Neural cell (in vitro differentiated cells): ENCODE results near the gene BTRC. TPM values are rescaled to one million over a fixed set of nuclear protein-coding genes. Genes with fewer than 3 reads are reported as not detected.

Experiments used
- H2AFZ ChIP-seq: fragments of 200-600, 300-800 bp; sonication (generic), shearing (Covaris generic); 2 replicates; pipeline ENCODE4 v1.6.0; 2014; ENCODE audit warnings: low read depth, mild to moderate bottlenecking, antibody characterized with exemption, low read length, moderate library complexity
- H3F3A ChIP-seq: fragments of 200-600 bp; shearing (Covaris generic); 2 replicates; pipeline ENCODE4 v1.6.1; 2016; ENCODE audit warnings: mild to moderate bottlenecking, moderate library complexity, mixed read lengths, antibody characterized with exemption, low read length; ENCODE audit not compliant: insufficient read depth, poor library complexity, severe bottlenecking
- H3K27ac ChIP-seq: fragments of 200-600, 300-800 bp; sonication (generic), shearing (Covaris generic); 2 replicates; pipeline ENCODE4 v1.5.1; 2014; ENCODE audit warnings: mild to moderate bottlenecking, low read length, moderate library complexity
- H3K27me3 ChIP-seq: fragments of 300-800, 200-600 bp; sonication (generic), shearing (Covaris generic); 2 replicates; pipeline ENCODE4 v1.6.0; 2014; ENCODE audit warnings: mild to moderate bottlenecking, low read depth, low read length, moderate library complexity; ENCODE audit not compliant: insufficient read depth
- H3K36me3 ChIP-seq: fragments of 300-800, 200-600 bp; sonication (generic), shearing (Covaris generic); 2 replicates; pipeline ENCODE4 v1.5.1; 2014; ENCODE audit warnings: mild to moderate bottlenecking, antibody characterized with exemption, low read length, moderate library complexity; ENCODE audit not compliant: insufficient read depth
- H3K4me2 ChIP-seq: fragments of 300-800, 200-600 bp; sonication (generic), shearing (Covaris generic); 2 replicates; pipeline ENCODE4 v1.6.0; 2014; ENCODE audit warnings: mild to moderate bottlenecking, low read length
- H3K4me3 ChIP-seq: fragments of 300-800, 200-600 bp; sonication (generic), shearing (Covaris generic); 2 replicates; pipeline ENCODE4 v1.5.1; 2014; ENCODE audit warnings: mild to moderate bottlenecking, low read length, moderate library complexity
- H3K79me2 ChIP-seq: fragments of 200-600 bp; shearing (Covaris generic); replicated peaks from 2 replicates; pipeline ENCODE4 v1.6.0; 2014; ENCODE audit warnings: mild to moderate bottlenecking, low read length, moderate library complexity; ENCODE audit not compliant: insufficient read depth
- H3K9ac ChIP-seq: fragments of 300-800, 200-600 bp; sonication (generic), shearing (Covaris generic); 2 replicates; pipeline ENCODE4 v1.6.1; 2016; ENCODE audit warnings: mild to moderate bottlenecking, low read length, mixed read lengths
- H3K9me2 ChIP-seq: fragments of 200-600 bp; shearing (Covaris generic); 2 replicates; pipeline ENCODE4 v1.6.1; 2016; ENCODE audit warnings: mild to moderate bottlenecking, low read length, mixed read lengths; ENCODE audit not compliant: insufficient read depth
- H3K9me3 ChIP-seq: fragments of 200-600, 300-800 bp; sonication (generic), shearing (Covaris generic); 2 replicates; pipeline ENCODE4 v1.6.1; 2016; ENCODE audit warnings: mild to moderate bottlenecking, mixed run types, low read length, moderate library complexity, mixed read lengths
- H4K20me1 ChIP-seq: fragments of 200-600 bp; shearing (Covaris generic); 2 replicates; pipeline ENCODE4 v1.6.1; 2016; ENCODE audit warnings: mild to moderate bottlenecking, mixed run types; ENCODE audit not compliant: insufficient read depth
- CTCF ChIP-seq: fragments of 450-650 bp; IDR thresholded peaks from 2 replicates; pipeline ENCODE4 v1.5.1; 2014; ENCODE audit warnings: antibody characterized with exemption, mild to moderate bottlenecking, moderate library complexity; ENCODE audit not compliant: poor library complexity, severe bottlenecking
- EP300 ChIP-seq: fragments of 450-650 bp; conservative IDR thresholded peaks from 2 replicates; pipeline ENCODE4 v1.6.1; 2014; ENCODE audit warnings: antibody characterized with exemption, mild to moderate bottlenecking, moderate library complexity; ENCODE audit not compliant: poor library complexity, severe bottlenecking
- EZH2 ChIP-seq: fragments of 200-600, 300-800 bp; shearing (Covaris generic), sonication (generic); IDR thresholded peaks from 2 replicates; pipeline ENCODE4 v1.6.1; 2014; ENCODE audit warnings: antibody characterized with exemption, low read length, borderline replicate concordance, mild to moderate bottlenecking; ENCODE audit not compliant: insufficient read depth, poor library complexity, severe bottlenecking
- MXI1 ChIP-seq: fragments of 450-650 bp; conservative IDR thresholded peaks from 2 replicates; pipeline ENCODE4 v1.6.1; 2014; ENCODE audit warnings: antibody characterized with exemption, mild to moderate bottlenecking; ENCODE audit not compliant: poor library complexity, severe bottlenecking
- POLR2AphosphoS5 ChIP-seq: IDR thresholded peaks from 2 replicates; pipeline ENCODE4 v1.6.1; 2012
- RAD21 ChIP-seq: fragments of 450-650 bp; conservative IDR thresholded peaks from 2 replicates; pipeline ENCODE4 v1.6.1; 2014; ENCODE audit warnings: antibody characterized with exemption, mild to moderate bottlenecking, moderate library complexity
- REST ChIP-seq: IDR thresholded peaks from 2 replicates; pipeline ENCODE4 v1.6.1; 2012; ENCODE audit warnings: borderline replicate concordance
- SMC3 ChIP-seq: fragments of 450-650 bp; conservative IDR thresholded peaks from 2 replicates; pipeline ENCODE4 v1.6.1; 2014; ENCODE audit warnings: antibody characterized with exemption, mild to moderate bottlenecking, moderate library complexity; ENCODE audit not compliant: poor library complexity
- TAF1 ChIP-seq: IDR thresholded peaks from 2 replicates; pipeline ENCODE4 v1.6.1; 2012; ENCODE audit warnings: low read depth
- polyA plus RNA-seq: library from polyadenylated mRNA; depleted of rRNA; stranded (reverse); fragments of >200 nt; gene quantifications from 2 replicates; pipeline ENCODE4 v1.2.3, GENCODE V29; 2014

The BTRC gene
- polyA plus RNA-seq, 1 donor from 2014 or later, result 32.6 TPM

GRCh38 chr10:101559596-101560297 is 205.8 kb downstream of the BTRC start:
- no peaks in the 10 kb centered on the region for H3F3A ChIP-seq
- no peaks in the 10 kb centered on the region for H3K36me3 ChIP-seq
- no peaks in the 10 kb centered on the region for H3K27me3 ChIP-seq
- no peaks in the 10 kb centered on the region for H3K9me2 ChIP-seq
- H3K27ac ChIP-seq, result no peak overlapping the region
- H3K4me3 ChIP-seq, result no peak overlapping the region
- no peak overlapping the region for H3K4me2 ChIP-seq
- H4K20me1 ChIP-seq, result no peaks in the 10 kb centered on the region
- H3K79me2 ChIP-seq, result no peaks in the 10 kb centered on the region
- no peak overlapping the region for H3K9ac ChIP-seq
- H3K9me3 ChIP-seq, result no peaks in the 10 kb centered on the region
- no peak overlapping the region for H2AFZ ChIP-seq
- no peak for TF ChIP-seq EZH2
- TF ChIP-seq MXI1, result no peak
- TF ChIP-seq TAF1, result no peak
- TF ChIP-seq SMC3, result no peak
- TF ChIP-seq POLR2AphosphoS5, result no peak
- TF ChIP-seq RAD21, result no peak
- no peak for TF ChIP-seq EP300
- no peak for TF ChIP-seq REST
- TF ChIP-seq CTCF, result no peak

GRCh38 chr10:101560298-101561067 is 206.5 kb downstream of the BTRC start:
- H3K9me2 ChIP-seq, result no peaks in the 10 kb centered on the region
- no peaks in the 10 kb centered on the region for H4K20me1 ChIP-seq
- no peak overlapping the region for H3K4me3 ChIP-seq
- H2AFZ ChIP-seq, result no peak overlapping the region
- no peaks in the 10 kb centered on the region for H3K79me2 ChIP-seq
- H3K27me3 ChIP-seq, result no peaks in the 10 kb centered on the region
- H3K27ac ChIP-seq, result no peak overlapping the region
- H3K36me3 ChIP-seq, result no peaks in the 10 kb centered on the region
- H3F3A ChIP-seq, result no peaks in the 10 kb centered on the region
- H3K9ac ChIP-seq, result no peak overlapping the region
- no peaks in the 10 kb centered on the region for H3K9me3 ChIP-seq
- no peak overlapping the region for H3K4me2 ChIP-seq
- no peak for TF ChIP-seq MXI1
- TF ChIP-seq TAF1, result no peak
- no peak for TF ChIP-seq CTCF
- no peak for TF ChIP-seq SMC3
- no peak for TF ChIP-seq REST
- TF ChIP-seq EZH2, result no peak
- TF ChIP-seq RAD21, result no peak
- no peak for TF ChIP-seq EP300
- TF ChIP-seq POLR2AphosphoS5, result no peak
